ENCODE measurements around the gene NT5DC4. TPM values are rescaled to one million over a fixed set of nuclear protein-coding genes. Genes with fewer than 3 reads are reported as not detected.
"Not testable (repeated sequence)": the region's sequence is repeated elsewhere in the genome, so short reads cannot be mapped to it uniquely, and the experiment has no call there.

The NT5DC4 gene
- total RNA-seq, 1 donor from 2014 or later = not detected

DNA sequence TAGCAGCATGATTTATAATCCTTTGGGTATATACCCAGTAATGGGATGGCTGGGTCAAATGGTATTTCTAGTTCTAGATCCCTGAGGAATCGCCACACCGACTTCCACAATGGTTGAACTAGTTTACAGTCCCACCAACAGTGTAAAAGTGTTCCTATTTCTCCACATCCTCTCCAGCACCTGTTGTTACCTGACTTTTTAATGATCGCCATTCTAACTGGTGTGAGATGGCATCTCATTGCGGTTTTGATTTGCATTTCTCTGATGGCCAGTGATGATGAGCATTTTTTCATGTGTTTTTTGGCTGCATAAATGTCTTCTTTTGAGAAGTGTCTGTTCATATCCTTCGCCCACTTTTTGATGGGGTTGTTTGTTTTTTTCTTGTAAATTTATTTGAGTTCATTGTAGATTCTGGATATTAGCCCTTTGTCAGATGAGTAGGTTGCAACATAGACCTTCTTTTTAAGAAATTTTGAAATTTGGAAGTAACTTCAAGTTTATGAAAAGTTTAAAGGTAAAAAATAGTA is 3.9 kb upstream of the NT5DC4 start:
- H3K4me3 Mint-ChIP-seq (ENCODE audit: low read depth); DNase-seq (ENCODE audit: low spot score); H3K36me3 Mint-ChIP-seq (ENCODE audit: low read depth); intact Hi-C loops (cut with micrococcal nuclease); H3K27me3 Mint-ChIP-seq (ENCODE audit: low read depth); H3K27ac Mint-ChIP-seq; H3K9me3 Mint-ChIP-seq: not testable (repeated sequence)
- H3K4me1 Mint-ChIP-seq (ENCODE audit: low read depth) = peaks cover 24% of the 10 kb centered on the region

DNA sequence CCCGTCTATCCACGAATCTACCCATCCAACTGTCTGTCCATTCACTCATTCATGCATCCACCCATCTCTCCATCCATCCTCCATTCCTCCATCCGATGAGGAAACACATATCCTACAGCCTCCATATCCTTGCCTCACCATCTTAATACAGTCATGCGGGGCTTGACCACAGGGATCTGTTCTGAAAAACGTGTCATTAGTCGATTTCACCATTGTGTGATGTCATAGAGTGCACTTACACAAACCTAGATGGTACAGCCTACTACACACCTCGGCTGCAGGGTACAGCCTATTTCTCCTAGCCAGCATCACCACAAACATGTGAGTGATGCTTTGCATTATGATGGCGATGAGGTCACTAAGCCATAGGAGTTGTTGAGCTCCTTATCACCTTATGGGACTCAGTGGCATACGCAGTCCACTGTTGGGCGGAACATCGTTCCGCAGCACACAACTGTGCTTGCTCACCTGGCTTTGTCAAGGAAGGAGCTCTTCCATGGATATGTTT is 1.9 kb upstream of the NT5DC4 start:
- no peak for DNase-seq (ENCODE audit: low spot score)
- Mint-ChIP-seq H3K36me3 (ENCODE audit: low read depth) (peaks cover 3% of the 10 kb centered on the region), H3K9me3 (peaks cover 3% of the 10 kb centered on the region), H3K4me3 (ENCODE audit: low read depth) (no peak overlapping the region), H3K27me3 (ENCODE audit: low read depth) (peaks cover 10% of the 10 kb centered on the region), H3K4me1 (ENCODE audit: low read depth) (peaks cover 7% of the 10 kb centered on the region), H3K27ac (no peak overlapping the region)
- intact Hi-C loops (cut with micrococcal nuclease) = no loop called here

DNA sequence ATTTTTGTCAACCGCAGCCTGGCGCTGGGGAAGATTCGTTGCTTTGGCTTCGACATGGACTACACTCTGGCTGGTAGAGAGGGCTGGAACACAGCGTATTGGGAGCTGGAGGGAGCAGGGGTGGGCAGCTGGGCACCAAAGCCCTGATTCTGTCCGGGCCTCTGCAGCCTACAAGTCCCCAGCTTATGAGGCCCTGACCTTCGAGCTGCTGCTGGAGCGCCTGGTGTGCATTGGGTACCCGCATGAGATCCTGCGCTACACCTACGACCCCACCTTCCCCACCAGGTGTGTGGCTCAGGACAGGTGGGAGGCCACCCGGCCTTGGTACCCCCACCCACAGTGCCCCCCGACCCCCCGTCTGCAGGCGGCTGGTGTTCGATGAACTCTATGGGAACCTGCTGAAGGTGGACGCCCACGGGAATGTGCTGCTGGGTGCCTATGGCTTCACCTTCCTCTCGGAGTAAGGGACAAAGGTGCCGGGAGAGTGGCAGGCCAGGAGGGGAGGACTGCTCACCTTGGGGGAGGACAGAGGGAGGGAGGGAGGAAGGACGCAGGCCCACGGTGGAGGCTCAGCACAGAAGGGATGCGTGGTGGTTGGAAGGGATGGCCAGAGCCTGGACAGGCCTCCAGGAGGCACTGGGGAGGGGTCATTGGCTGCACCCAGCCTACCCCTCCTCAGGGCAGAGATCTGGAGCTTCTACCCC is 1.2 kb downstream of the NT5DC4 start:
- peaks cover 11% of the 10 kb centered on the region for H3K4me1 Mint-ChIP-seq (ENCODE audit: low read depth)
- peaks cover 3% of the 10 kb centered on the region for H3K36me3 Mint-ChIP-seq (ENCODE audit: low read depth)
- H3K9me3 Mint-ChIP-seq = peaks cover 3% of the 10 kb centered on the region
- H3K4me3 Mint-ChIP-seq (ENCODE audit: low read depth) = no peak overlapping the region
- intact Hi-C loops (cut with micrococcal nuclease) = loop anchor here (10.0 kb wide), 1 partner anchor 237 kb away; the partner anchor contains the start of gene TTL
- no peak for DNase-seq (ENCODE audit: low spot score)
- H3K27me3 Mint-ChIP-seq (ENCODE audit: low read depth) = peaks cover 9% of the 10 kb centered on the region
- no peak overlapping the region for H3K27ac Mint-ChIP-seq

DNA sequence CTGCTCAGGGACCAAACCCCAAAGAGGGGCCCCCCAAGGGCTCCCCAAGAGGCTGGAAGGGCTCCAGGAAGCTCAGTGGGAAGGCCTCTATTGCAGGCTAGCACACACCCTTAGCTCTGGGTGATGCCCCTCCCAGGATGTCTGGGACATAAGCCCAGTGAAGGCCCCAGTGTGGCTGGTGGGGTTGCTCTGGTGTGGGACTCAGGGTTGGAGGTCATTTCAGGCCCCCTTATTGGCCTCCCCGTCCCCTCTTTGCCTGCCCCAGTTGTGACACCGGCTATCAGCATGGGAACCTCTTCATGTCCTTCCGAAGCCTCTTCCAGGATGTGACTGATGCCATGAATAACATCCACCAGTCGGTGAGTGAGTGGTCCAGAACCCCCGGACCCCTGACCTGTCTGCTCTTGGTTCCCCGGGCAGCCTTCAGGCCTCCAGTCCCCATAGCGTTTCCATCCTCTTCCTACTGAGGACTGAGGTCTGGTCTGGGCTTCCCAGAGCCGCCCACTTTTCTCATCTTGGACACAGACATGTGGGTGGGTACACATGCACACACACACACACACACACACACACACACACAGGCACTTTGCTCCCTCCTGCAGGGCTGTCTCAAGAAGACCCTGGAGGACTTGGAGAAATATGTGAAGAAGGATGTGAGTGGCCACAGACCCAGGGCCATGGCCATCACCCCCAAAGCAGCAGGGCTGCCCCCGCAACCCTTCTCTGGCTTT is 2.2 kb downstream of the NT5DC4 start:
- intact Hi-C loops (cut with micrococcal nuclease) = loop anchor here (10.0 kb wide), 1 partner anchor 238 kb away; the partner anchor contains the start of gene TTL
- Mint-ChIP-seq H3K4me1 (ENCODE audit: low read depth) (peaks cover 15% of the 10 kb centered on the region), H3K4me3 (ENCODE audit: low read depth) (no peak overlapping the region), H3K27ac (no peak overlapping the region), H3K27me3 (ENCODE audit: low read depth) (peaks cover 9% of the 10 kb centered on the region), H3K36me3 (ENCODE audit: low read depth) (no peaks in the 10 kb centered on the region), H3K9me3 (no peaks in the 10 kb centered on the region)
- DNase-seq (ENCODE audit: low spot score) = no peak

DNA sequence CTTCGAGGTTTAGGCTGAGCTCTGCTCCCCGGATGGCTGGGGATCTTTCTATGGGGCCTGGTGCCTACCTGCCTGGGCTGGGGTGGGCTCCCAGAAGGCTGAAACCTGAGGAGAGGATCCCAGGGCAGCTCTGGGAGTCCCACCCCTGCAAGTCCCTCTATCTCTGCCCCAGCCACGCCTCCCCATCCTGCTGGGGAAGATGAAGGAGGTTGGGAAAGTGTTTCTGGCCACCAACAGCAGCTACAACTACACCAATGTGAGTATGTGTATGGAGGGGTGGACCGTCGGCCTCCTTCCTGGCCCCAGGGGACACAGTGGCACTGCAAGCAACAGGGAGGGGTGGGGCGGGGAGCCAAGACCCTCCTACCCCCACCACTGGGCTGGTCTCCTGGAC is 2.7 kb downstream of the NT5DC4 start:
- Mint-ChIP-seq H3K27ac (no peak overlapping the region), H3K4me1 (ENCODE audit: low read depth) (peaks cover 21% of the 10 kb centered on the region), H3K9me3 (no peaks in the 10 kb centered on the region), H3K4me3 (ENCODE audit: low read depth) (no peak overlapping the region), H3K36me3 (ENCODE audit: low read depth) (no peaks in the 10 kb centered on the region), H3K27me3 (ENCODE audit: low read depth) (peaks cover 8% of the 10 kb centered on the region)
- no peak for DNase-seq (ENCODE audit: low spot score)
- intact Hi-C loops (cut with micrococcal nuclease) = loop anchor here (10.0 kb wide), 1 partner anchor 239 kb away; the partner anchor contains the start of gene TTL

DNA sequence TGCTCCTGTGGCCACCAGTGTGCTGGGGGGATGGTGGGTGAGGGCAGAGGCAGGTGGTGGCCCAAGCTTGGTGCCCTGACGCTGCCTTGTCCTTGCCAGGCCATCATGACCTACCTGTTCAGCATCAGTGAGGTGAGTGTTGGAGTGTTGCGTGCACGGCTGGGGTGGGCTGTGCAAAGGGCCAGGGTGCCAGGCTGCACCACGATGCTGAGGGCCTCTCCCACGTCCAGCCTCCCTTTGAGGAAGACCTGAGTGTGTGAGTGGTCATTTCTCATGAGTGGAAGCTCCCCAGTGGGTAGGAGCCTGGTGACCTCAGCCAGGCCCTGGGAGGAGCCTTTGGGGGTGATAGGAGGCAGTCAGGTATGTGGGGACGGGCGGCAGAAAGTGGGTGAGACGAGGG is 3.2 kb downstream of the NT5DC4 start:
- intact Hi-C loops (cut with micrococcal nuclease) = loop anchor here (10.0 kb wide), 1 partner anchor 239 kb away; the partner anchor contains the start of gene TTL
- DNase-seq (ENCODE audit: low spot score) = no peak
- peaks cover 4% of the 10 kb centered on the region for H3K27me3 Mint-ChIP-seq (ENCODE audit: low read depth)
- H3K4me1 Mint-ChIP-seq (ENCODE audit: low read depth) = peaks cover 22% of the 10 kb centered on the region
- no peak overlapping the region for H3K4me3 Mint-ChIP-seq (ENCODE audit: low read depth)
- no peaks in the 10 kb centered on the region for H3K9me3 Mint-ChIP-seq
- H3K36me3 Mint-ChIP-seq (ENCODE audit: low read depth) = no peaks in the 10 kb centered on the region
- peak overlapping the region; percentile 22 for H3K27ac Mint-ChIP-seq

DNA sequence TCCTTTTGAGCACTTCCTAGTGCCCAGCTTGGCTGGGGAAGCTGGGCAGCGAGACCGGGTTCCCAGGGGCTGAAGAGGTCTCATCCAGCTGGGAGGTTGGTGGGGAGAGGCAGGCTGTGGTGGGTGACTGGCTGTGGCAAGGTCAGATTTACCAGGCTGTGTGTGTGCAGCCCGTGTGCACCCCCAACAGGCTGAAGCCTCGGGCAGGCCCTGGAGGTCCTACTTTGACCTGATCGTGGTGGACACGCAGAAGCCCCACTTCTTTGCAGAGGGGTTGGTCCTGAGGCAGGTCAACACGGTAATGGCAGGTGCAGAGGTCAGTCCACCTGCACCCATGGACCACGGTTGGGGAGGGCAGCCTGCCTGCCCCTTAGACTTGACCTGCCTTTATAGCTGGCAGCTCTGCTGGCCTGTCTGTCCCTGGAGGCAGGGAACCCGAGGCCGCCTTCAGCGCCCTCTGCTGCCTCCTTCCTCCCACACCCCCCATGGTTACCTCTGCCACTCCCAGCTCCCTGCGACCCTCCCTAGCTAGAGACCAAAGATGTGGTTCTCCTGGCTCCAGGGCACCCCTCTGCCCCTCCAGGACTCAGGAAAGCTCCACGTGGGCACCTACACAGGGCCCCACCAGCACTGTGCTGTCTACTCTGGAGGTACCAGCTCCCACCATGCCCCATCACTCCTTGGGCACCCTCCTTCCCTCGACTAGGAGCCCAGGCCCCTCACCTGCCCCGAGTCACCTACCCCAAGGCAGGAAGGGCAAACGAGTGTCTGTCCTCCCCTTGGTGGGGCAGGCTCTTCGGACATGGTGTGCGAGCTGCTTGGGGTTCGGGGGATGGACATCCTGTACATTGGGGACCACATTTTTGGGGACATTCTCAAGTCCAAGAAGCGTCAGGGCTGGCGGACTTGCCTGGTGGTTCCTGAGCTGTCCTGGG is 4.0 kb downstream of the NT5DC4 start:
- DNase-seq (ENCODE audit: low spot score) = no peak
- Mint-ChIP-seq H3K27ac (no peak overlapping the region), H3K36me3 (ENCODE audit: low read depth) (no peaks in the 10 kb centered on the region), H3K27me3 (ENCODE audit: low read depth) (peaks cover 4% of the 10 kb centered on the region), H3K9me3 (no peaks in the 10 kb centered on the region), H3K4me1 (ENCODE audit: low read depth) (peaks cover 22% of the 10 kb centered on the region), H3K4me3 (ENCODE audit: low read depth) (no peak overlapping the region)
- intact Hi-C loops (cut with micrococcal nuclease) = loop anchor here (10.0 kb wide), 1 partner anchor 240 kb away; the partner anchor contains the start of gene TTL

DNA sequence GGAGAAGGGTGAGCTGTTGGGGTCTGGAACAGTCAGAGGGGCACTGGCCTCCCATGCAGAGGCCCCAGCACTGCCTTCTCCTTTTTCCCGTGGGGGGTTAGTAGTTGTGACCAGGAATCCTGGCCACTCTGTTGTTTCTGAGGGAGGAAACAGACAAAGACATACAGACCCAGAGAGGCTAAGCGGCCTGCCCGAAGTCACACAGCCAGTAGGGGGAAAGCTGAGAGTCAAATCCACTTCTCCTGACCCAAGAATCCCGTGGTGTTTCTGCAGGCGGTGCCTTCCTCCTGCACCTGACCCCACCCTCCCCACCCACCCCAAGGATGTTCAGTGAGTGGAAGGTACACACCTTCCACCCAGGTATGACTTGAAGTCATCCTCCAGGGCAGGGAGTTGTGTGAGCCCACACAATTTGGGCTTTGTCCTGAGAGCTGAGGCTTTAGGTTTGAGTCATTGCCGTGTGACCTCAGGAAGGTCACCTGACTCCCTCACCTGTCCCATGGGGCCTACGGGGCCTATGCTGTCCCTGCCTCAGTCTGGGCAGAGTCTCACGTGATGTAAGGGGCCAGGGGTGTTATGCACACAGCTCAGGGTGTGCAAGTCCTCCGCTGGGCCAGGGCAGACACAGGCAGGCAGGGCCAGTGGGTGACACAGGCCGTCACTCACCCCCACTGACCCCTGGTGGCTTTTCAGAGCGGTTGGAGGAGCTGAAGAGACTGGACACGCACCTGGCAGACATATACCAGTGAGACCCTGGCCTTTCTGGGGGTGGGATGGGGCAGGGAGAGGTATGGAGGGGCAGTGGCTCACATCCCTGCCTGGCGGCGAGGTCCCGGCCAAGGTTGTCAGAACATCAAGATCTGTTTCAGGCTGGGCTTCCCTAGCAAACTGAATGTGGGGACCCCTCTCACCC is 5.0 kb downstream of the NT5DC4 start:
- intact Hi-C loops (cut with micrococcal nuclease) = loop anchor here (1.0 to 10.0 kb wide), 4 partner anchors 33 to 241 kb away; partner anchors contain the start of gene TTL
- no peak overlapping the region for H3K27ac Mint-ChIP-seq
- no peak for DNase-seq (ENCODE audit: low spot score)
- peaks cover 26% of the 10 kb centered on the region for H3K4me1 Mint-ChIP-seq (ENCODE audit: low read depth)
- no peaks in the 10 kb centered on the region for H3K36me3 Mint-ChIP-seq (ENCODE audit: low read depth)
- no peaks in the 10 kb centered on the region for H3K9me3 Mint-ChIP-seq
- H3K27me3 Mint-ChIP-seq (ENCODE audit: low read depth) = peaks cover 2% of the 10 kb centered on the region
- no peak overlapping the region for H3K4me3 Mint-ChIP-seq (ENCODE audit: low read depth)

DNA sequence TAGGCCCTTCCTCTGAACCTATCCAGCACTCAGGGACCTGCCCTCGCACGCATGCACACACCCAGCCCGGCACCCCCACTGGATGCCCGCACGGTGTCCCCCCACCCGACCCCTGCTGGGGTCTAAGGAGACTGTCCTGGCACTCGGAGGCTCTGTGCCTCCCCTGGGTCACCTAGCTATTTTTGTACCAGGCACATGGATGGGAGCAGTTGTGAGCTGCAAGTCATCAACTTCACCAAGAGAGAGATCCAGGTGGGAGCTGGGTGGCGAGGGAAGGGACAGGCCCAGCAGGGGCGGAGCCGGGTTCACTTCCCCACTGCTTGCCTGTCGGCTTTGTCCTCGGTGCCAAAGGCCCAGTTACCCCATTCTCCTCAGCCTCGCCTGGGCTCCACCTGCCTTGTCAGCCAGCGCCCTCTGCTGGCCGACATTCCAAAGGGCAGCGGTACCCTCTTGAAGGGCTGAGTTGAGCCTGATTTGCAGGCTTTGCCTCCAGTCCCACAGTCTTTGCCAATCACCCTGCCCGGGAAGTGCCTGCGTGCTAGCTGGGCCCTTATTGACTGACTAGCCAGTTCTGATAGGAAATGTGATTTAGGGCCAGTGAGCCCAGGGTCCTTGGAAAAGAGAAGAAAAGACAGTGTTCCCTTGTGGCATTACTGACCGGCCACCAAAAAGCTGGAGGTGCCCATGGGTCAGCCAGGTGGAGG is 5.8 kb downstream of the NT5DC4 start:
- H3K36me3 Mint-ChIP-seq (ENCODE audit: low read depth) = no peaks in the 10 kb centered on the region
- H3K4me1 Mint-ChIP-seq (ENCODE audit: low read depth) = peaks cover 32% of the 10 kb centered on the region
- H3K9me3 Mint-ChIP-seq = no peaks in the 10 kb centered on the region
- intact Hi-C loops (cut with micrococcal nuclease) = loop anchor here (1.0 to 10.0 kb wide), 4 partner anchors 34 to 242 kb away; partner anchors contain the start of gene TTL
- H3K4me3 Mint-ChIP-seq (ENCODE audit: low read depth) = no peak overlapping the region
- H3K27ac Mint-ChIP-seq = no peak overlapping the region
- DNase-seq (ENCODE audit: low spot score) = peak; percentile 83
- H3K27me3 Mint-ChIP-seq (ENCODE audit: low read depth) = peaks cover 2% of the 10 kb centered on the region

DNA sequence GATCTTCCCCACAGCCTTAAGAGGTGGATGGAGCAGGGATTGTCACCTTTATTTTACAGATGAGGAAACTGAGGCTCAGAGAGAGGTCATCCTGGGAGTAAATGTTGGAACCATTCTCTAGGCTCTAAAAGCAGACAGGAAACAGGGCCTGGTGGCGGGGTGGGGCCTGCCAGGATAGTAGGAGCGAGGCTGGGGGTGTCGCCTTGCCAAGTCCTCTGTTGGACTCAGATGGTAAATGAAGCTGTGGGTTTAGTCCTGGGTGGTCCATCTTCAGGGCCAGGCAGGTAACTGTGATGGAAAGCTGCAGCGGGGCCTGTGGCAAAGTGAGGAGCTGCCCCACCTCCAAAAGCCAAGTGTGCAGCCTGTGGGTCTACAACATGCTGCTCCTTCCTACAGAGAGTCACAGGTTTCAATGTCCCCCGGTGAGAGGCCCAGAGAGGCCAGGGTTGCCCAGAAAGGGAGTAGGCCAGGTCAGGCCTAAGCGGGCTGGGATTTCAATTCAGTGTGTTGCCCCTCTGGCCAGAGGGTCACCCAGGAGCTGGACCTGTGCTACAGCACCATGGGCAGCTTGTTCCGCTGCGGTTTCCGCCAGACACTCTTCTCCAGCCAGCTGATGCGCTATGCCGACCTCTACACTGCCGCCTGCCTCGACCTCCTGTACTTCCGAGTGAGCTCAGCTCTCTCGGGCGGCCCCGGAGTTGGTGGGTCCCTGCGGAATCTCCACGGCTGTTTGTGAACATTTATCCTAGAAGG is 6.6 kb downstream of the NT5DC4 start:
- no peaks in the 10 kb centered on the region for H3K36me3 Mint-ChIP-seq (ENCODE audit: low read depth)
- no peak for DNase-seq (ENCODE audit: low spot score)
- H3K27ac Mint-ChIP-seq = no peak overlapping the region
- H3K9me3 Mint-ChIP-seq = no peaks in the 10 kb centered on the region
- peaks cover 33% of the 10 kb centered on the region for H3K4me1 Mint-ChIP-seq (ENCODE audit: low read depth)
- intact Hi-C loops (cut with micrococcal nuclease) = loop anchor here (2.0 to 10.0 kb wide), 2 partner anchors 35 to 243 kb away; partner anchors contain the start of gene TTL
- H3K4me3 Mint-ChIP-seq (ENCODE audit: low read depth) = no peak overlapping the region
- peaks cover 1% of the 10 kb centered on the region for H3K27me3 Mint-ChIP-seq (ENCODE audit: low read depth)
